Glutamatergic neuron (in vitro differentiated cells): ENCODE results near the gene CLPTM1L. TPM values are rescaled to one million over a fixed set of nuclear protein-coding genes. Genes with fewer than 3 reads are reported as not detected.

Experiments
- DNase-seq: peaks from one replicate; pipeline ENCODE4 v3.0.0; 2022
- H3K27ac Mint-ChIP-seq: one replicate; pipeline ENCODE4 v1.8.0; 2020; ENCODE audit warnings: mild to moderate bottlenecking, mixed read lengths, inconsistent platforms; ENCODE audit not compliant: unreplicated experiment
- H3K27me3 Mint-ChIP-seq: one replicate; pipeline ENCODE4 v1.8.0; 2020; ENCODE audit warnings: mild to moderate bottlenecking, moderate library complexity, mixed read lengths, inconsistent platforms; ENCODE audit not compliant: unreplicated experiment
- H3K36me3 Mint-ChIP-seq: one replicate; pipeline ENCODE4 v1.8.0; 2020; ENCODE audit warnings: mild to moderate bottlenecking, mixed read lengths, inconsistent platforms; ENCODE audit not compliant: unreplicated experiment
- H3K4me1 Mint-ChIP-seq: one replicate; pipeline ENCODE4 v1.8.0; 2020; ENCODE audit warnings: mild to moderate bottlenecking, low read depth, mixed read lengths, inconsistent platforms; ENCODE audit not compliant: unreplicated experiment
- H3K4me3 Mint-ChIP-seq: one replicate; pipeline ENCODE4 v1.8.0; 2020; ENCODE audit warnings: mild to moderate bottlenecking, mixed read lengths, inconsistent platforms; ENCODE audit not compliant: unreplicated experiment
- H3K9me3 Mint-ChIP-seq: one replicate; pipeline ENCODE4 v1.8.0; 2020; ENCODE audit warnings: mild to moderate bottlenecking, moderate library complexity, mixed read lengths, inconsistent platforms; ENCODE audit not compliant: unreplicated experiment
- long read RNA-seq: library from polyadenylated mRNA; unstranded; transcript quantifications from one replicate; pipeline ENCODE4 v2.0.0, GENCODE V29; 2020; ENCODE audit not compliant: unreplicated experiment
- total RNA-seq: library from RNA; stranded (reverse); fragmentation: NEBNext Ultra II Directional; extraction: Animal tissue kit (Norgen Biotek cat#: 25700); gene quantifications from one replicate; pipeline ENCODE4 v1.2.1, GENCODE V29; 2021; ENCODE audit not compliant: unreplicated experiment
- TF ChIP-seq, protein P1 (sequence below): fragments of 200-600 bp; sonication (generic); IDR thresholded peaks from one replicate; pipeline ENCODE4 v1.5.0; 2021; ENCODE audit not compliant: partially characterized antibody, unreplicated experiment

CLPTM1L gene, protein sequence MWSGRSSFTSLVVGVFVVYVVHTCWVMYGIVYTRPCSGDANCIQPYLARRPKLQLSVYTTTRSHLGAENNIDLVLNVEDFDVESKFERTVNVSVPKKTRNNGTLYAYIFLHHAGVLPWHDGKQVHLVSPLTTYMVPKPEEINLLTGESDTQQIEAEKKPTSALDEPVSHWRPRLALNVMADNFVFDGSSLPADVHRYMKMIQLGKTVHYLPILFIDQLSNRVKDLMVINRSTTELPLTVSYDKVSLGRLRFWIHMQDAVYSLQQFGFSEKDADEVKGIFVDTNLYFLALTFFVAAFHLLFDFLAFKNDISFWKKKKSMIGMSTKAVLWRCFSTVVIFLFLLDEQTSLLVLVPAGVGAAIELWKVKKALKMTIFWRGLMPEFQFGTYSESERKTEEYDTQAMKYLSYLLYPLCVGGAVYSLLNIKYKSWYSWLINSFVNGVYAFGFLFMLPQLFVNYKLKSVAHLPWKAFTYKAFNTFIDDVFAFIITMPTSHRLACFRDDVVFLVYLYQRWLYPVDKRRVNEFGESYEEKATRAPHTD
- 95.2 TPM for total RNA-seq
- long read RNA-seq, partial matches to known transcripts: 3 of 3 reads
- long read RNA-seq, other reads (novel, unspliced or antisense): 0 of 3 reads

DNA sequence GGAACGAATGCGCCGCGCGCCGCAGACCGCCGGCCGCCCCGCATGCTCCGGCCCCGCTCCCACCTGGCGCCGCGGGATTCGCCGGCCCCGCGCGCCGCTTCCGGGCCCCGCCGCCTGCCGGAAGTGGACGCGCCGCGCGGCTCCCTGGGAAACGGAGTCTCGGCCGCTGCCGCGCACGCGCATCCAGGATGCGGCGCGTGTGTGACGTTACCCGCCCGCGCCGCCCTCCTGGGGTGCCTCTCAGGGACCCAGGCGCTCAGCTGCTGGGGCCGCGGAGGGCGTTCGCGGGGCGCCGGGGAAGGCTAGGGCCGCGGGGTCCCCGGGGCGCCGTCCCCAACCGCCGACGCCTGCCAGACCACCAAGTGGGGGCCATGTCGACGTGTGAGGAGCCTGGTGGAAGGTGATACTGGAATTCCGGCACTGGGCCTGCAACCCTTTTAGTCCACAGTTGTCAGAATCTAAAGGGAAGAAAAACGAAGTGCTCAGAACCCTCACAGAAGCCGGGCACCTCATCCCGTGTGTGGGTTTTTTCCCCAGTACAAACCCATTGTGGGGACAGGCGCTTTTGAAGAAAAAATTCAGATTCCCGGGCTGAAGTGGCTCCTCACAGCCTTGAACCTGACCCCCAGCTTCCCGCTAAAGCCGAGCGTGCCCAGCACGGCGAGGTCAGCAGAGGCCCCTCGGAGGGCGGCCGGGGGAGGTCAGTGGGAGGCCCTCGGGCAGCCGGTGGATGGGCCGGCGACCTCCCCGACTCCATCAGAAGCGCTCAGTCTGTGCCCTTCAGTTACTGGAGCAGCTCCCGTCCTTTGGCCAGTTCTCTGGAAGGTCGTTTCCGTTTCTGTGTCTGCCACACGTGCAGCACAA is at the start of gene CLPTM1L:
CLPTM1L (minus strand) TSS at position 125 of the 864 bp plus-strand sequence. CDS start 258 bp downstream, outside the sequence.
- H3K4me1 Mint-ChIP-seq: peaks cover 6% of the 10 kb centered on the region
- H3K36me3 Mint-ChIP-seq: peaks cover 10% of the 10 kb centered on the region
- peaks cover 8% of the 10 kb centered on the region for H3K9me3 Mint-ChIP-seq
- H3K27me3 Mint-ChIP-seq: peaks cover 8% of the 10 kb centered on the region
- H3K4me3 Mint-ChIP-seq: peak within 1 kb of the TSS; percentile 95
- TF ChIP-seq, protein P1, sequence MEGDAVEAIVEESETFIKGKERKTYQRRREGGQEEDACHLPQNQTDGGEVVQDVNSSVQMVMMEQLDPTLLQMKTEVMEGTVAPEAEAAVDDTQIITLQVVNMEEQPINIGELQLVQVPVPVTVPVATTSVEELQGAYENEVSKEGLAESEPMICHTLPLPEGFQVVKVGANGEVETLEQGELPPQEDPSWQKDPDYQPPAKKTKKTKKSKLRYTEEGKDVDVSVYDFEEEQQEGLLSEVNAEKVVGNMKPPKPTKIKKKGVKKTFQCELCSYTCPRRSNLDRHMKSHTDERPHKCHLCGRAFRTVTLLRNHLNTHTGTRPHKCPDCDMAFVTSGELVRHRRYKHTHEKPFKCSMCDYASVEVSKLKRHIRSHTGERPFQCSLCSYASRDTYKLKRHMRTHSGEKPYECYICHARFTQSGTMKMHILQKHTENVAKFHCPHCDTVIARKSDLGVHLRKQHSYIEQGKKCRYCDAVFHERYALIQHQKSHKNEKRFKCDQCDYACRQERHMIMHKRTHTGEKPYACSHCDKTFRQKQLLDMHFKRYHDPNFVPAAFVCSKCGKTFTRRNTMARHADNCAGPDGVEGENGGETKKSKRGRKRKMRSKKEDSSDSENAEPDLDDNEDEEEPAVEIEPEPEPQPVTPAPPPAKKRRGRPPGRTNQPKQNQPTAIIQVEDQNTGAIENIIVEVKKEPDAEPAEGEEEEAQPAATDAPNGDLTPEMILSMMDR: no peak
- DNase-seq: peak; percentile 89
- peak within 1 kb of the TSS; percentile 48 for H3K27ac Mint-ChIP-seq

DNA sequence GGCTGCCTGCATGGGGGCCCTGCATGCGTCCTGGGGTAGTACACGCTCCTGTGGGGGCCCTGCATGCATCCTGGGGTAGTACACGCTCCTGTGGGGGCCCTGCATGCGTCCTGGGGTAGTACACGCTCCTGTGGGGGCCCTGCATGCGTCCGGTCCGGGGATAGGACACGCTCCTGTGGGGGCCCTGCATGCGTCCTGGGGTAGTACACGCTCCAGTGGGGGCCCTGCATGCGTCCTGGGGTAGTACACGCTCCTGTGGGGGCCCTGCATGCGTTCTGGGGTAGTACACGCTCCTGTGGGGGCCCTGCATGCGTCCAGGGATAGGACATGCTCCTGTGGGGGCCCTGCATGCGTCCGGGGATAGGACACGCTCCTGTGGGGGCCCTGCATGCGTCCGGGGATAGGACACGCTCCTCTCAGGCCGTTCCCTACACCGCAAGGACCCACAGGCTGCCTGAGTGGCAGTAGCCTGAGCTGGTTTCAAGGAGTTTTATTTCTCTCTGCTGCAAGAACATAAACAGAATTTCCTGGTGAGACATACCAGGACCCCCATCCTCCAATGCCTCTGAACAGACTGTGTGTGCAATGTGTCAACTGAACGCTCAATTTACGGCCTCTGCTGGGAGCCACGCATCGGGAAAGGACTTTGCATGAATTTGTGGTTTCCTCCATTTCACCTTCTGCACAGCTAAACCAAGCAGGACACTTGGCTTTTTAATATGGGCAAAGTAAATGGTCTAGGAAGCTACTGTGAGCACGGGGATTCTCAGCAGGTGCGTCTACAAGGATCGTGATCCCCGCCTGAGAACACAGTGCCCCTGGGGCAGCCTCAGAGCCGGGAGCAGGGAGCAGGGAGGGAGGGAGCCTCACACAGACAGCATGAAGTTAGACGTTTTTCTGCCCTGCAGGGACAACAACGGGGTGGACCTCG is 48.9 kb upstream of the CLPTM1L start:
- Mint-ChIP-seq H3K27me3 (peaks cover 10% of the 10 kb centered on the region), H3K36me3 (peaks cover 11% of the 10 kb centered on the region), H3K4me3 (peak overlapping the region; percentile 42), H3K27ac (no peak overlapping the region), H3K9me3 (peaks cover 6% of the 10 kb centered on the region), H3K4me1 (peaks cover 4% of the 10 kb centered on the region)
- DNase-seq: peak; percentile 9
- TF ChIP-seq, protein P1: no peak

DNA sequence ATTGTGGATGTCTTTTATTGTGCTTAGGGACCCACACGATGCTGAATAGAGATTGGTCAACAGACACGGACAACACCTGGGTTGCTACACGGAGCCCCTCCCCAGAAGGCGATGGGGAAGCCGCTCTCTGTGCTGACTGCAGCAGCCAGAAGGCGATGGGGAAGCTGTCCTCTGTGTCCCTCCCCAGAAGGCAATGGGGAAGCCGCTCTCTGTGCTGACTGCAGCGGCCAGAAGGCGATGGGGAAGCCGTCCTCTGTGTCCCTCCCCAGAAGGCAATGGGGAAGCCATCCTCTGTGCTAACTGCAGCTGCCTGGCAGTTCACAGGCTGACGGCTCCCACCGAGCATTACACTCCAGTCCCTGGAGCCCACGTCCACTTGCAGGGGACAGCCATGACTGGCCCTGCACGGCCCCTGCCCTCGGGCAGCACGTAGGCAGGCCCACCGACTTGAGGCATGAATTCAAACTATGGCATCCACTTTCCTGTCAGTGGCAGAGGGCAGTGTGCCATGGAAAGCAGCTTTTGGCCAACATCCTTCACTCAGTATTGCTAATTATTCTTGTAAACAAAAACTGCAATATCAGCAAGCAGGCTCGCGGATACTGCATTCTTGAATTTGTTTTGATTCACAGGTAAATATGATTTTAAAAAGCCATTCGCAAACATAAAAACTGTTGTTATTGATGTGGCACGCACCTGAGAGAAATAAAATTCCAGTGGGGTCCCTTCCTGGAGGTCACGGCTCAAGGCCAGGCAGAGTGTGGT is 48.1 kb upstream of the CLPTM1L start:
- TF ChIP-seq, protein P1: no peak
- H3K36me3 Mint-ChIP-seq: peaks cover 10% of the 10 kb centered on the region
- peak; percentile 9 for DNase-seq
- no peak overlapping the region for H3K4me3 Mint-ChIP-seq
- peaks cover 12% of the 10 kb centered on the region for H3K27me3 Mint-ChIP-seq
- H3K4me1 Mint-ChIP-seq: peaks cover 4% of the 10 kb centered on the region
- no peak overlapping the region for H3K27ac Mint-ChIP-seq
- peaks cover 6% of the 10 kb centered on the region for H3K9me3 Mint-ChIP-seq

DNA sequence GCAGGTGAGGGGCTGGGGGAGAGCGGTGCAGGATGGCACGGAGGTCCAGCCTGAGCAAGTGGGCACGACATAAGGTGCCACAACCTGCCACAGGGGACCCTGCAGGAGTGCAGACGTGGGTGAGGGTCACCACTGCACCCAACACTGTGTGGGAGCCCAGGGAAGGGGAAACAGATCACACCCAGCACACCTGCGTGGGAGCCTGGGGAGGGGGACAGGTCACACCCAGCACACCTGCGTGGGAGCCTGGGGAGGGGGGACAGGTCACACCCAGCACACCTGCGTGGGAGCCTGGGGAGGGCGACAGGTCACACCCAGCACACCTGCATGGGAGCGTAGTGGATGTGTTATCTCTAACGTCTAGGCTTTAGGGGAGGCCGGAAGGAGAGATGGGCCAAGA is 47.4 kb upstream of the CLPTM1L start:
- H3K36me3 Mint-ChIP-seq: peaks cover 10% of the 10 kb centered on the region
- peaks cover 9% of the 10 kb centered on the region for H3K4me1 Mint-ChIP-seq
- H3K4me3 Mint-ChIP-seq: no peak overlapping the region
- DNase-seq: peak; percentile 5
- H3K27ac Mint-ChIP-seq: no peak overlapping the region
- H3K27me3 Mint-ChIP-seq: peaks cover 15% of the 10 kb centered on the region
- TF ChIP-seq, protein P1: no peak
- H3K9me3 Mint-ChIP-seq: peaks cover 8% of the 10 kb centered on the region
